ENCODE data around the gene FOXS1. TPM values are rescaled to one million over a fixed set of nuclear protein-coding genes. Genes with fewer than 3 reads are reported as not detected.
A peak's percentile ranks its signal among the peaks of the same experiment; 100 is the strongest.

The FOXS1 gene
- total RNA-seq, 1 donor from 2014 or later = not detected

DNA sequence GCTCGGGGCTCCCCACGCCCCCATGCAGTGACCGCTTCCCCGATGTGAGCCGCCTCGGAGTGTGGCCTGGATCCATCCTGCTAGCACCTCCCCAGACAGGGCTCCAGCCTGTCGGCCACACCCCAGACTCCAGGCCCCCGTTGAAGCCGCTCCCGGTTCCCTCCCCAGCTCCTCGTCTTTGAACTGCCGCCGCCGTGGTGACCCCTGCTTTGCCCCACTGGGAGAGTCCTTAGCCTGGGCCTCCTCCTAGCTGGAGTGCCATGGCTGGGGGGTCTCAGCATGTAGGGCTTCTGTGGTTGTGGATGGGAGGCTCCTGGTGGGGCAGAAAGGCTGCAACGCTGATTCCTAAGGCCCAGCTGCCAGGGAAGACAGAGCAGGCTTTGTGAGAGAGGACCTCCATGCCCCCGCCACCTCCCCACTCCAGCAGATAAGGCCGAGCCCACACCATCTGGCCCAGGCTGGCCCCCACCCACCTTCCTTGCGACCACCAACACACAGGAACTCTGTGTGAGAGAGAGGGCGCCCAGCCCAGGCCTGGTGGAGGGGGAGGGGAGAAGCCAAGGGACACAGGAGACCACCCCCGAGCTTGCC lies 11.4 kb downstream of the FOXS1 start:
- H3K9me3 ChIP-seq (ENCODE audit: low read depth) = no peaks in the 10 kb centered on the region
- TF ChIP-seq, protein P1, sequence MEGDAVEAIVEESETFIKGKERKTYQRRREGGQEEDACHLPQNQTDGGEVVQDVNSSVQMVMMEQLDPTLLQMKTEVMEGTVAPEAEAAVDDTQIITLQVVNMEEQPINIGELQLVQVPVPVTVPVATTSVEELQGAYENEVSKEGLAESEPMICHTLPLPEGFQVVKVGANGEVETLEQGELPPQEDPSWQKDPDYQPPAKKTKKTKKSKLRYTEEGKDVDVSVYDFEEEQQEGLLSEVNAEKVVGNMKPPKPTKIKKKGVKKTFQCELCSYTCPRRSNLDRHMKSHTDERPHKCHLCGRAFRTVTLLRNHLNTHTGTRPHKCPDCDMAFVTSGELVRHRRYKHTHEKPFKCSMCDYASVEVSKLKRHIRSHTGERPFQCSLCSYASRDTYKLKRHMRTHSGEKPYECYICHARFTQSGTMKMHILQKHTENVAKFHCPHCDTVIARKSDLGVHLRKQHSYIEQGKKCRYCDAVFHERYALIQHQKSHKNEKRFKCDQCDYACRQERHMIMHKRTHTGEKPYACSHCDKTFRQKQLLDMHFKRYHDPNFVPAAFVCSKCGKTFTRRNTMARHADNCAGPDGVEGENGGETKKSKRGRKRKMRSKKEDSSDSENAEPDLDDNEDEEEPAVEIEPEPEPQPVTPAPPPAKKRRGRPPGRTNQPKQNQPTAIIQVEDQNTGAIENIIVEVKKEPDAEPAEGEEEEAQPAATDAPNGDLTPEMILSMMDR (IDR thresholded peaks at IDR 0.05) = no peak
- TF ChIP-seq EZH2 (IDR thresholded peaks at IDR 0.05) (no peak), EZH2phosphoT487 (IDR thresholded peaks at IDR 0.05) (no peak)
- H2AFZ ChIP-seq (replicated peaks) = no peak overlapping the region
- H3K27ac ChIP-seq = no peak overlapping the region
- H3K36me3 ChIP-seq = no peaks in the 10 kb centered on the region
- no peak overlapping the region for H3K27ac Mint-ChIP-seq
- H3K4me1 Mint-ChIP-seq = peaks cover 25% of the 10 kb centered on the region
- no peak overlapping the region for H3K4me3 Mint-ChIP-seq
- no peak for DNase-seq (ENCODE audit: low spot score)
- H3K79me2 ChIP-seq (ENCODE audit: low read depth) = no peaks in the 10 kb centered on the region
- no peaks in the 10 kb centered on the region for H3K9me3 Mint-ChIP-seq
- peaks cover 14% of the 10 kb centered on the region for H3F3A ChIP-seq (ENCODE audit: low read depth)
- H3K27me3 Mint-ChIP-seq (ENCODE audit: insufficient read depth, low read depth) = peaks cover 3% of the 10 kb centered on the region
- H4K20me1 ChIP-seq (ENCODE audit: low read depth) = no peaks in the 10 kb centered on the region
- H3K27me3 ChIP-seq = no peaks in the 10 kb centered on the region
- H3K4me1 ChIP-seq = peaks cover 22% of the 10 kb centered on the region
- H3K4me3 ChIP-seq = no peak overlapping the region
- H3K36me3 Mint-ChIP-seq = no peaks in the 10 kb centered on the region
- H3K4me2 ChIP-seq = no peak overlapping the region
- no peak overlapping the region for H3K9ac ChIP-seq

DNA sequence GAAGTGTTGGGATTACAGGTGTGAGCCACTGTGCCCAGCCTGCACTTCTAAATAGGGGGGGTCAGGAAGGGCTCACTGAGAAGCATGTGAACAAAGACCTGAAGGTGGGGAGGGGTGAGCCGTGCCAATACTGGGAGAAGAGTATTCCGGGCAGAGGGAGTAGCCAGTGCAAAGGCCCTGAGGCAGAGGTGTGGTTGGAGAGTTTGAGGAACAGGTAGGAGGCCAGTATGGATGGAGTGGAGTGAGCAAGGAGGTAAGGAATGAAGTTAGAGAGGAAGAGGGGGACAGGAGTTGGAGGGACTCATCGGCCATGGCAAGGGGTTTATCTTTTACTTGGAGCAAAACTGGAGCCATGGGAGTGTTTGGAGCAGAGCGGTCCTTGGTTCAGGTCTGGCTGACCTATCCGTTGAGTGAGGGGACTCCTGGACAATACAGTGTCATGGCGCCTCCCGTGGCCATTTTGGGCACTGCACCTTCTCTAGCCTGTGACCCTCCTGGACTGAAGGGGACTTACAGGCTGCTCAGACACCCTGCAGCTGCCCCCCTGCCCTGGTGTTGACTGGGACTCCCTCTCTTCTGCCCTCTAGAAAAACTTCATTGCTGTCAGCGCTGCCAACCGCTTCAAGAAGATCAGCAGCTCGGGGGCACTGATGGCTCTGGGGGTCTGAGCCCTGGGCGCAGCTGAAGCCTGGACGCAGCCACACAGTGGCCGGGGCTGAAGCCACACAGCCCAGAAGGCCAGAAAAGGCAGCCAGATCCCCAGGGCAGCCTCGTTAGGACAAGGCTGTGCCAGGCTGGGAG lies 12.1 kb downstream of the FOXS1 start:
- Mint-ChIP-seq H3K27ac (peak overlapping the region; percentile 10), H3K4me3 (peak overlapping the region; percentile 21), H3K4me1 (peaks cover 25% of the 10 kb centered on the region), H3K9me3 (no peaks in the 10 kb centered on the region), H3K27me3 (ENCODE audit: insufficient read depth, low read depth) (peaks cover 3% of the 10 kb centered on the region), H3K36me3 (no peaks in the 10 kb centered on the region)
- Histone ChIP-seq H3K36me3 (no peaks in the 10 kb centered on the region), H3K9me3 (ENCODE audit: low read depth) (no peaks in the 10 kb centered on the region), H3K4me2 (no peak overlapping the region), H3K4me3 (no peak overlapping the region), H3K9ac (no peak overlapping the region), H3K27me3 (no peaks in the 10 kb centered on the region), H3K27ac (no peak overlapping the region), H4K20me1 (ENCODE audit: low read depth) (no peaks in the 10 kb centered on the region), H3K79me2 (ENCODE audit: low read depth) (no peaks in the 10 kb centered on the region), H3F3A (ENCODE audit: low read depth) (peaks cover 14% of the 10 kb centered on the region), H2AFZ (replicated peaks) (no peak overlapping the region), H3K4me1 (peaks cover 22% of the 10 kb centered on the region)
- DNase-seq (ENCODE audit: low spot score) = peak; percentile 87
- TF ChIP-seq, protein P1 (IDR thresholded peaks at IDR 0.05) = peak; percentile 93
- TF ChIP-seq EZH2 (IDR thresholded peaks at IDR 0.05) = no peak
- TF ChIP-seq EZH2phosphoT487 (IDR thresholded peaks at IDR 0.05) = no peak

DNA sequence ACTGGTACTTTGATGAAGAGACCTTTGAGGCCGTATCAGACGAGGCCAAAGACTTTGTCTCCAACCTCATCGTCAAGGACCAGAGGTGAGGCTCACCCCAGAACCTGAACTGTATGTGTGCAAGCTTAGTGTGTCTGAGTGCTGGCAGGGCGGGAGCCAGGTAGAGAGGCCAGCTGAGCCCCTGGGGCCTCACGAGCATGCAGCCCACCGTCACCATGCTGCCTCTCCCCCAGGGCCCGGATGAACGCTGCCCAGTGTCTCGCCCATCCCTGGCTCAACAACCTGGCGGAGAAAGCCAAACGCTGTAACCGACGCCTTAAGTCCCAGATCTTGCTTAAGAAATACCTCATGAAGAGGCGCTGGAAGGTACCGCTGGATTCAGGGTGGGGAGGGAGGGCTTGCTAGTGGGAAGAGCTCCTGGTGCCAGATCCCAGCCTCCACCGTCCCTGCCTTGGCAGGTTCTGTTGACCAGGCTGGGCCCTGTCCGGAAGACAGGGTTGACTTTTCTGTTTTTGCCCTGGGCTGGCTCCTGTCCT lies 13.6 kb downstream of the FOXS1 start:
- Histone ChIP-seq H2AFZ (replicated peaks) (no peak overlapping the region), H3K4me2 (no peak overlapping the region), H4K20me1 (ENCODE audit: low read depth) (no peaks in the 10 kb centered on the region), H3F3A (ENCODE audit: low read depth) (peaks cover 1% of the 10 kb centered on the region), H3K36me3 (no peaks in the 10 kb centered on the region), H3K4me1 (peaks cover 9% of the 10 kb centered on the region), H3K9me3 (ENCODE audit: low read depth) (no peaks in the 10 kb centered on the region), H3K27me3 (no peaks in the 10 kb centered on the region), H3K9ac (no peak overlapping the region), H3K27ac (no peak overlapping the region), H3K4me3 (no peak overlapping the region), H3K79me2 (ENCODE audit: low read depth) (no peaks in the 10 kb centered on the region)
- H3K27me3 Mint-ChIP-seq (ENCODE audit: insufficient read depth, low read depth) = peaks cover 5% of the 10 kb centered on the region
- H3K27ac Mint-ChIP-seq = no peak overlapping the region
- no peaks in the 10 kb centered on the region for H3K9me3 Mint-ChIP-seq
- no peak for DNase-seq (ENCODE audit: low spot score)
- TF ChIP-seq, protein P1 (IDR thresholded peaks at IDR 0.05) = no peak
- no peak for TF ChIP-seq EZH2 (IDR thresholded peaks at IDR 0.05)
- TF ChIP-seq EZH2phosphoT487 (IDR thresholded peaks at IDR 0.05) = no peak
- no peak overlapping the region for H3K4me3 Mint-ChIP-seq
- H3K4me1 Mint-ChIP-seq = peaks cover 25% of the 10 kb centered on the region
- H3K36me3 Mint-ChIP-seq = no peaks in the 10 kb centered on the region

Data from neural progenitor cell (in vitro differentiated cells).